WTC11 (cell line): Measurements from ENCODE around the gene NUDT22. TPM values are rescaled to one million over a fixed set of nuclear protein-coding genes. Genes with fewer than 3 reads are reported as not detected.
A peak's percentile ranks its signal among the peaks of the same experiment; 100 is the strongest.

ENCODE experiments used
- ATAC-seq: fragments of 200-7000 bp; cut with Tn5 transposase; 2 replicates; pipeline ENCODE4 v1.10.0; 2021; ENCODE audit warnings: mild to moderate bottlenecking, moderate library complexity
- CTCF ChIA-PET: fragments of 300-600 bp; sonication (Branson Sonifier 250); formaldehyde crosslinking; loops from one replicate; lab custom pipeline; 2021; ENCODE audit warnings: antibody characterized with exemption; lab: Charles Lee
- POLR2A ChIA-PET: fragments of 350-600 bp; sonication (Branson Sonifier 250); formaldehyde crosslinking; loops from one replicate; lab custom pipeline; 2021; ENCODE audit warnings: antibody characterized with exemption; lab: Charles Lee
- DNase-seq: peaks from one replicate; pipeline ENCODE4 v3.0.0; 2021; ENCODE audit warnings: low spot score
- H3K27ac Mint-ChIP-seq: 2 replicates; pipeline ENCODE4 v1.8.0; 2021; ENCODE audit warnings: mixed read lengths
- H3K27me3 Mint-ChIP-seq: 2 replicates; pipeline ENCODE4 v1.8.0; 2021; ENCODE audit warnings: low read depth, mild to moderate bottlenecking, moderate library complexity, mixed read lengths
- H3K36me3 Mint-ChIP-seq: 2 replicates; pipeline ENCODE4 v1.8.0; 2021; ENCODE audit warnings: mixed read lengths
- H3K4me1 Mint-ChIP-seq: 2 replicates; pipeline ENCODE4 v1.8.0; 2022; ENCODE audit warnings: mixed read lengths
- H3K4me3 Mint-ChIP-seq: 2 replicates; pipeline ENCODE4 v1.8.0; 2021; ENCODE audit warnings: mild to moderate bottlenecking, moderate library complexity, mixed read lengths
- H3K9me3 Mint-ChIP-seq: 2 replicates; pipeline ENCODE4 v1.8.0; 2021; ENCODE audit warnings: mixed read lengths
- ARID4B ChIP-seq: sonication (generic); formaldehyde crosslinking; IDR thresholded peaks from 2 replicates; pipeline ENCODE4 v1.8.0; 2023; ENCODE audit warnings: missing genetic modification reagents, mild to moderate bottlenecking, borderline replicate concordance
- CBFB ChIP-seq: sonication (generic); formaldehyde crosslinking; IDR thresholded peaks from 2 replicates; pipeline ENCODE4 v1.8.1; 2022; ENCODE audit warnings: mild to moderate bottlenecking, low read depth, missing genetic modification reagents
- CREB1 ChIP-seq: sonication (generic); formaldehyde crosslinking; IDR thresholded peaks from 2 replicates; pipeline ENCODE4 v1.8.0; 2023; ENCODE audit warnings: mild to moderate bottlenecking, missing genetic modification reagents
- ESRRA ChIP-seq: sonication (generic); formaldehyde crosslinking; IDR thresholded peaks from 2 replicates; pipeline ENCODE4 v1.8.1; 2022; ENCODE audit warnings: mild to moderate bottlenecking, missing genetic modification reagents, borderline replicate concordance
- JUN ChIP-seq: sonication (generic); formaldehyde crosslinking; IDR thresholded peaks from 2 replicates; pipeline ENCODE4 v1.8.0; 2023; ENCODE audit warnings: mild to moderate bottlenecking, missing genetic modification reagents
- NFYB ChIP-seq: sonication (generic); formaldehyde crosslinking; conservative IDR thresholded peaks from 2 replicates; pipeline ENCODE4 v1.8.0; 2022; ENCODE audit warnings: low read depth, missing genetic modification reagents
- TEAD1 ChIP-seq: sonication (generic); formaldehyde crosslinking; IDR thresholded peaks from 2 replicates; pipeline ENCODE4 v1.8.0; 2022; ENCODE audit warnings: mild to moderate bottlenecking, missing genetic modification reagents
- TP53 ChIP-seq: sonication (generic); formaldehyde crosslinking; IDR thresholded peaks from 2 replicates; pipeline ENCODE4 v1.8.1; 2023; ENCODE audit warnings: mild to moderate bottlenecking, missing genetic modification reagents
- total RNA-seq: library from RNA; stranded (reverse); gene quantifications from 3 replicates; pipeline ENCODE4 v1.2.3, GENCODE V29; 2021
- TF ChIP-seq, protein P1 (sequence below): sonication (generic); formaldehyde crosslinking; IDR thresholded peaks from 2 replicates; pipeline ENCODE4 v1.8.0; 2022; ENCODE audit warnings: mild to moderate bottlenecking, missing genetic modification reagents
- TF ChIP-seq, protein P2 (sequence below): sonication (generic); formaldehyde crosslinking; IDR thresholded peaks from 2 replicates; pipeline ENCODE4 v1.8.1; 2023; ENCODE audit warnings: mild to moderate bottlenecking, missing genetic modification reagents, borderline replicate concordance
- TF ChIP-seq, protein P3 (sequence below): sonication (generic); formaldehyde crosslinking; IDR thresholded peaks from 2 replicates; pipeline ENCODE4 v1.8.0; 2022; ENCODE audit warnings: mild to moderate bottlenecking, missing genetic modification reagents

NUDT22 gene
- total RNA-seq, 1 experiment from 2014 or later, result 64.4 TPM

DNA sequence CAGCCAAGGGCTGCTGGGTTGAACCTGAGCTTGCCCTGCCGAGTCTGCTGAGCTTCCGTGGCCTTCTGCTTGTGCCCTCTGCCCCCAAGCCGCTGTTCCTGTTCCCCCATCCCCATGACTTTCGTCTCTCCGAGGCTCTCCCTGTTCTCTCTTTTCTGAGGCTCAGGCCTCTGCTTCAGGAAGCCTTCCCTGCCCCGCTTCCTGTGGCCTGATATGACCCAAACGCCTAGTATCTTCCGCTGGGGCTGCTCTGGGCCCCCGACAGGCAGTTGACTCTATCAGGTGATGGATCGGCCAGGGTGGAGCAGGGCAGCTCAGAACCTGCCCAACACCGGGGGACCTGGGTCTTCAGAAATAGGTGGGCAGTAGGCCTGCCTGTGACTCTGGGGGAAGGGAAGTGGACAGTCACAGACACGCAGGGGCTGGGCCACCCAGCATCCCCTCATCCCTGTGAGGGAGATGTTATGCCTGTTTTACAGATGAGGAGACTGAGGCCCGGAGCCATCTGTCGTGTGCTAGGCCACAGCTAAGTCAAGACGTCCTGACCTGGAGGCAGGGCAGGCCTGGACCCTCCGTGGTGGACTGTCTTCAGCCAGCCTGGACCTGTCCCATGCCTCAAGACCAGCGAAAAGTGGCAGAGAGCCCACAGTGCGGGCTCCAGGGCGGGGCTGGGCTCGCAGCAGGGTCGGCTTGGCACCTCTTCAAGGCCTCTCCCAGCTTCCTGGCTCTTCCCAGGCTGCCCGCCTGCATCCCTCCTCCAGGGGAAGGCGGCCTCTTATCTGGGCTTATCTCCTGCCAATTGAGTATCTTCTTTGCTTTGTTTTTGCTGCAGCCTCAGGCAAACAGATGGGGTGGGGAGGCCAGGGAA is 42.2 kb downstream of the NUDT22 start:
- POLR2A ChIA-PET, result interaction anchor here (0.6 to 3.9 kb wide), 10 partner anchors 12 to 84 kb away, joined by 3 to 25 read pairs (median 5); partner anchors contain the start of genes FKBP2, PLCB3, PPP1R14B and PRDX5
- TF ChIP-seq NFYB (no peak), ESRRA (CRISPR knock-in tag) (no peak), CBFB (CRISPR knock-in tag) (no peak)
- H3K36me3 Mint-ChIP-seq, result peaks cover 17% of the 10 kb centered on the region

DNA sequence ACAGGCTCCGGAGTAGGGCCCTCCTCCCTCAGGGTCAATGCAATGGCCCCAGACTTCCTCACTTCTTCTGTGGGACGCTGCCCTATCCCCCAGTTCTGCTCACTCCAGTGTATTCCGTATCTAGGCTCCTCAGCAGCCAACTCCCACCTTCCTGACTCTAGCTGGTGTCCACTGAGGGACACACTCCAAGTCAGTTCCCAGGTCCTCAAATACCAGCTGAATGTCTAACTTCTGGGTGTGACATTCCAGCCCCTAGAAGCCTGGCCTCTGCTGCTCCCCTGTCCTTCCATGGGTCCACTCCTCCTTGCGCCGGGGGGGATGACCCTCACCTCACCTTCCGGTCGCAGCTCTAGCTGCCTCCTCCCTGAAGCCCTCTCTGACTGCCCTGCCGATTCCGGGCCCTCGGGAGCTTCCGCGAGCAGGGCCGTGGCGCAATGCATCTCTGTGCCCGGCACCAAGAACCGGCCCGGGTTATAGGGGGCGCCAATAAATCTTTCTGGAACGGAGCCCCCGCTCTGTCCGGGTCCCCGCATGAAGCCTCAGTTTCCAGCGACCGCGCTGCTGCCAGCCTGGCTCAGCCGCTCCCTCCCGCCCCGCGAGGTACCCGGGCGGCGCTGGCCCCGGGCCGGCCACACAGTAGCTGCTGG is 42.9 kb downstream of the NUDT22 start:
- Mint-ChIP-seq H3K27ac (peak overlapping the region; percentile 99), H3K27me3 (no peaks in the 10 kb centered on the region), H3K36me3 (peaks cover 13% of the 10 kb centered on the region), H3K4me3 (peak overlapping the region; percentile 99), H3K4me1 (peaks cover 19% of the 10 kb centered on the region), H3K9me3 (no peaks in the 10 kb centered on the region)
- peak; percentile 49 for DNase-seq
- TF ChIP-seq, protein P1, sequence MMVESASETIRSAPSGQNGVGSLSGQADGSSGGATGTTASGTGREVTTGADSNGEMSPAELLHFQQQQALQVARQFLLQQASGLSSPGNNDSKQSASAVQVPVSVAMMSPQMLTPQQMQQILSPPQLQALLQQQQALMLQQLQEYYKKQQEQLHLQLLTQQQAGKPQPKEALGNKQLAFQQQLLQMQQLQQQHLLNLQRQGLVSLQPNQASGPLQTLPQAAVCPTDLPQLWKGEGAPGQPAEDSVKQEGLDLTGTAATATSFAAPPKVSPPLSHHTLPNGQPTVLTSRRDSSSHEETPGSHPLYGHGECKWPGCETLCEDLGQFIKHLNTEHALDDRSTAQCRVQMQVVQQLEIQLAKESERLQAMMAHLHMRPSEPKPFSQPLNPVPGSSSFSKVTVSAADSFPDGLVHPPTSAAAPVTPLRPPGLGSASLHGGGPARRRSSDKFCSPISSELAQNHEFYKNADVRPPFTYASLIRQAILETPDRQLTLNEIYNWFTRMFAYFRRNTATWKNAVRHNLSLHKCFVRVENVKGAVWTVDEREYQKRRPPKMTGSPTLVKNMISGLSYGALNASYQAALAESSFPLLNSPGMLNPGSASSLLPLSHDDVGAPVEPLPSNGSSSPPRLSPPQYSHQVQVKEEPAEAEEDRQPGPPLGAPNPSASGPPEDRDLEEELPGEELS, result no peak
- TF ChIP-seq, protein P2, sequence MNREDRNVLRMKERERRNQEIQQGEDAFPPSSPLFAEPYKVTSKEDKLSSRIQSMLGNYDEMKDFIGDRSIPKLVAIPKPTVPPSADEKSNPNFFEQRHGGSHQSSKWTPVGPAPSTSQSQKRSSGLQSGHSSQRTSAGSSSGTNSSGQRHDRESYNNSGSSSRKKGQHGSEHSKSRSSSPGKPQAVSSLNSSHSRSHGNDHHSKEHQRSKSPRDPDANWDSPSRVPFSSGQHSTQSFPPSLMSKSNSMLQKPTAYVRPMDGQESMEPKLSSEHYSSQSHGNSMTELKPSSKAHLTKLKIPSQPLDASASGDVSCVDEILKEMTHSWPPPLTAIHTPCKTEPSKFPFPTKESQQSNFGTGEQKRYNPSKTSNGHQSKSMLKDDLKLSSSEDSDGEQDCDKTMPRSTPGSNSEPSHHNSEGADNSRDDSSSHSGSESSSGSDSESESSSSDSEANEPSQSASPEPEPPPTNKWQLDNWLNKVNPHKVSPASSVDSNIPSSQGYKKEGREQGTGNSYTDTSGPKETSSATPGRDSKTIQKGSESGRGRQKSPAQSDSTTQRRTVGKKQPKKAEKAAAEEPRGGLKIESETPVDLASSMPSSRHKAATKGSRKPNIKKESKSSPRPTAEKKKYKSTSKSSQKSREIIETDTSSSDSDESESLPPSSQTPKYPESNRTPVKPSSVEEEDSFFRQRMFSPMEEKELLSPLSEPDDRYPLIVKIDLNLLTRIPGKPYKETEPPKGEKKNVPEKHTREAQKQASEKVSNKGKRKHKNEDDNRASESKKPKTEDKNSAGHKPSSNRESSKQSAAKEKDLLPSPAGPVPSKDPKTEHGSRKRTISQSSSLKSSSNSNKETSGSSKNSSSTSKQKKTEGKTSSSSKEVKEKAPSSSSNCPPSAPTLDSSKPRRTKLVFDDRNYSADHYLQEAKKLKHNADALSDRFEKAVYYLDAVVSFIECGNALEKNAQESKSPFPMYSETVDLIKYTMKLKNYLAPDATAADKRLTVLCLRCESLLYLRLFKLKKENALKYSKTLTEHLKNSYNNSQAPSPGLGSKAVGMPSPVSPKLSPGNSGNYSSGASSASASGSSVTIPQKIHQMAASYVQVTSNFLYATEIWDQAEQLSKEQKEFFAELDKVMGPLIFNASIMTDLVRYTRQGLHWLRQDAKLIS (CRISPR knock-in tag), result 0 out of 2 replicates have a peak, but pooled peaks have one; percentile 11
- TF ChIP-seq JUN (CRISPR knock-in tag), result 0 out of 2 replicates have a peak, but pooled peaks have one; percentile 23
- peak; percentile 11; the same call in 1 of the 2 replicates for TF ChIP-seq ARID4B
- no peak for TF ChIP-seq CREB1 (CRISPR knock-in tag)
- peak; percentile 82; the same call in 1 of the 2 replicates for TF ChIP-seq TP53 (CRISPR knock-in tag)
- TF ChIP-seq, protein P3, sequence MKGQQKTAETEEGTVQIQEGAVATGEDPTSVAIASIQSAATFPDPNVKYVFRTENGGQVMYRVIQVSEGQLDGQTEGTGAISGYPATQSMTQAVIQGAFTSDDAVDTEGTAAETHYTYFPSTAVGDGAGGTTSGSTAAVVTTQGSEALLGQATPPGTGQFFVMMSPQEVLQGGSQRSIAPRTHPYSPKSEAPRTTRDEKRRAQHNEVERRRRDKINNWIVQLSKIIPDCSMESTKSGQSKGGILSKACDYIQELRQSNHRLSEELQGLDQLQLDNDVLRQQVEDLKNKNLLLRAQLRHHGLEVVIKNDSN, result 0 out of 2 replicates have a peak, but pooled peaks have one; percentile 31
- TF ChIP-seq TEAD1, result 0 out of 2 replicates have a peak, but pooled peaks have one; percentile 56
- ATAC-seq, result peak; percentile 3
- ChIA-PET POLR2A (interaction anchor here (0.6 to 3.9 kb wide), 10 partner anchors 13 to 84 kb away, joined by 3 to 25 read pairs (median 5); partner anchors contain the start of genes BAD, FKBP2, GPR137 and PLCB3), CTCF (interaction anchor here (0.6 to 6.2 kb wide), 12 partner anchors 15 to 86 kb away, joined by 3 to 75 read pairs (median 10); partner anchors contain the start of genes BAD, CATSPERZ, ESRRA and FKBP2)

More for the DNA sequence above, 42.2 kb downstream of the NUDT22 start:
- ATAC-seq (no peak), DNase-seq (no peak)
- H3K27me3 Mint-ChIP-seq, result no peaks in the 10 kb centered on the region
- H3K4me1 Mint-ChIP-seq, result peaks cover 16% of the 10 kb centered on the region
- CTCF ChIA-PET, result interaction anchor here (0.5 to 6.2 kb wide), 15 partner anchors 10 to 129 kb away, joined by 3 to 75 read pairs (median 7); partner anchors contain the start of genes BAD, CATSPERZ, ESRRA and FKBP2
- H3K9me3 Mint-ChIP-seq, result no peaks in the 10 kb centered on the region
- peak overlapping the region; percentile 99 for H3K27ac Mint-ChIP-seq
- H3K4me3 Mint-ChIP-seq, result peak overlapping the region; percentile 99
